Cardiac septum (tissue), 1 donor: ENCODE measurements around the gene GSG1L. TPM values are rescaled to one million over a fixed set of nuclear protein-coding genes. Genes with fewer than 3 reads are reported as not detected.

Source experiments
- DNase-seq: peaks from one replicate; pipeline ENCODE4 v3.0.0-alpha.2; 2020; ENCODE audit warnings: low spot score
- intact Hi-C: fragments of 100-400 bp; cut with DNase I; formaldehyde crosslinking; loops from one replicate; pipeline ENCODE4 v1.14.0; 2022
- total RNA-seq: library from RNA; stranded (reverse); fragmentation: NEBNext Ultra II Directional; extraction: Animal tissue kit (Norgen Biotek cat#: 25700); gene quantifications from one replicate; pipeline ENCODE4 v1.2.1, GENCODE V29; 2021
- donor health status: DM: no; HTN: no; CAD: no.

Gene GSG1L
- total RNA-seq, 1 donor from 2014 or later = 8.0 TPM

GRCh38 chr16:28068976-28069375, 5.5 kb upstream of the GSG1L start:
- intact Hi-C loops = no loop called here
- no peak for DNase-seq

GRCh38 chr16:28067604-28068379, 4.3 kb upstream of the GSG1L start:
- intact Hi-C loops = no loop called here
- no peak for DNase-seq

GRCh38 chr16:28064706-28065249, 1.3 kb upstream of the GSG1L start:
- intact Hi-C loops = no loop called here
- DNase-seq = no peak

DNA sequence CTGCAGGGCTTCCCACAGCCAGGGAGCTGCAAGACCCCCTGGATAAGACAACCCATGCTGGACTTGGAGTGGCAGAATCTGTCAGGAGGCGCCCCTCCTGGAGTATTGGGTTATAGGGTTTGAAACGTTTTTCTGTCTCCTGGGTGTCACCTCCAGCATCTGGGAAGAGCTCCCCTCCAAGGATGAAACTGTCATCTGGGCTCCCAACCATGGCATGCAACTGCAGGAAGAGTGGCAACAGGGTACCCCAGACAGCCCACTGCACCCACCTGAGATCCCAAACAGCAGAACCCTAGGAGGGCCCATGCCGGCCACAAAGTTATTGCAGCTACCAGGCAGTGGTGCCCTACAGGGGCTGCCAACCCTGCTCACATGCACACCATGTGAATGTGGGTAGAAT, 636 bp upstream of the GSG1L start:
- no peak for DNase-seq
- intact Hi-C loops = no loop called here

- intact Hi-C loops = loop anchor here (2.0 kb wide), 1 partner anchor 90 kb away; no protein-coding TSS in a partner anchor
- no peak for DNase-seq
Measured at GRCh38 chr16:28062847-28063521, 530 bp downstream of the GSG1L start.

DNA sequence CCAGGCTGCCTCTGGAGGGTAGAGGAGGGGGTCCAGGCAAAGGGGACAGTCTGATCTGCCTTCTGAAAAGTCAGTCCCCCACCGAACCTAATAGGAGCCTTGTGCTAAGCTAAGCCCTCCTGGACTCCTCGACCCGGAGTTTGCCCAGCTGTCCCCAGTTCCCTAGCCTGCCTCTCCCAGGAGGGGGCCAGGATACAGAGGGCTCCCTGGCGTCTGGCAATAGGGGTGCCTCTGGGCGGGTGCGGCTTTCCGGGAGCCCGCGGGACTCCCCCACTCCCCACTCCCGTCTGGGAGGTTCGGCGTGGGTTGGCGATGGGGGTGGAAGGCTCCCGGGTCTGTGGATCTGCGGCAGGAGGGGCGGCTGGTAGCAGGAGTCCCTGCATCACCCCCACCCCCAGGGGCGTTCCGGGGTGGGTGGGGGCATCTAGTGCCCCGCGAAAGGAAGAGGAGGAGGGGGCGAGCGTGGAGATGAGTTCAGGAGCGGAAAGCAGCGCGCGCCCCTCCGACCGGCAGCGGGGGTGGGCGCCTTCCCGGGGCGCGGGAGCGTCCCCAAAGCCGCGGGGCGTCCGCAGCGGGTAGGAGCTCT, 1.2 kb downstream of the GSG1L start:
- intact Hi-C loops = loop anchor here (2.0 kb wide), 1 partner anchor 90 kb away; no protein-coding TSS in a partner anchor

GRCh38 chr16:28061352-28062101, 2.0 kb downstream of the GSG1L start:
- no peak for DNase-seq
- intact Hi-C loops = loop anchor here (2.0 kb wide), 1 partner anchor 89 kb away; no protein-coding TSS in a partner anchor

More for the DNA sequence above, 1.2 kb downstream of the GSG1L start:
- no peak for DNase-seq

GRCh38 chr16:28059841-28060575, 3.5 kb downstream of the GSG1L start:
- DNase-seq = no peak
- intact Hi-C loops = no loop called here

GRCh38 chr16:28058839-28059589, 4.5 kb downstream of the GSG1L start:
- DNase-seq = no peak
- intact Hi-C loops = no loop called here

DNA sequence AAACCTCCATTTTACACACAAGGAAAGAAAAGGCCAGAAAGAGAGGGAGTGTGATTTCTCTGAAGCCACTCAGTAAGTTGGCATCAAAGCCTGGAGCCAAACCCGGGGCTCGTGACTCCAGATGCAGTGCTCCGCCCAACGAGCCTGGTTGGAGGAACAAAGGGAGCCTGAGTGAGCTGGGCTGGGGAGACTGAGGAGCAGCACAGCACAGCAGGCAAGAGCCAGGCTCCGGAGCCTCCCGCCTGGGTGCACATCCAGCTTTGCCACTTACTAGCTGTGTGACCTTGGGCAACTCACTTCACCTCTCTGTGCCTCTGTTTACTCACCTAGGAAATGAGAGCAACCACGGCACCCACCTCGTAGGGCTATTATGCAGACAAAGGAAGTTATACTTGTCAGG, 5.6 kb downstream of the GSG1L start:
- intact Hi-C loops = no loop called here
- DNase-seq = no peak

DNA sequence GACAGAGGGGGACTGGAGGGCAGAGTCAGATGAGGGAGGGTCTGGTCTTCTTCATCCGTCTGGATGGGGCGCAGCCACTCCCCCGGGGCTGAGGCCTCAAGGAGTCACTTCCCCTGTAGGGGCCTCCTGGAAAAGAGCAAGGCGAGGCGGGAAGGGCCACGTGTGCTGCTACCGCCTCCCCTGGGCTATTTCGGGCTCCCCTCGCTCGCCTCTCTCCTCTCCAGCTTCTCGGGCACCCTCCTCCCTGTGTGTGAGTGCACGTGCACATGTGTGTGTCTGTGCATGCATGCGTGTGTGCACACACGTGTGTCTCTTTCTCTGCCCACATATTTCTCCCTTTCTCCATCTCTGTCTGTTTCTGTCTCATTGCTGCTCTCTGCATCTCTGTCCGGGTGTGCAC, 10.1 kb downstream of the GSG1L start:
- intact Hi-C loops = no loop called here
- DNase-seq = no peak

GRCh38 chr16:28052274-28053128, 11.0 kb downstream of the GSG1L start:
- no peak for DNase-seq
- intact Hi-C loops = no loop called here

DNA sequence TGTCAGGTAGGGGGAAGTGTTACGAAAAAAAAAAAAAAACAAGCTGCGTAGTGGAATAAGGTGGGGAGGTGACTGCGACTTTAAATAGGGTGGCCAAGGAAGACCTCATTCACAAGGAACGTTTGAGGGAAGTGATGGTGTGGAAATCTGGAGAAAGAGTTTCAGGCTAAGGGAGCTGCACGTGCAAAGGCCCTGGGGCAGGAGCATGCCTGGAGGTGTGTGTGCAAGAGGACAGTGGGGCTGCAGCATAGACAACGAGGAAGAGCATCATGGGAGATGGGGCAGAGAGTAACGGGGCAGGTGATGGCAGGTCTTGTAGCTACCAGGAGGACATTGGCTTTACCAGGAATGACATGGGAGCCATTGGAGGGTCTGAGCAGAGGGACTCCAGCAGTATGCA, 12.0 kb downstream of the GSG1L start:
- intact Hi-C loops = no loop called here
- DNase-seq = no peak

- no peak for DNase-seq
- intact Hi-C loops = no loop called here
Measured at GRCh38 chr16:28042811-28043210, 20.7 kb downstream of the GSG1L start.

DNA sequence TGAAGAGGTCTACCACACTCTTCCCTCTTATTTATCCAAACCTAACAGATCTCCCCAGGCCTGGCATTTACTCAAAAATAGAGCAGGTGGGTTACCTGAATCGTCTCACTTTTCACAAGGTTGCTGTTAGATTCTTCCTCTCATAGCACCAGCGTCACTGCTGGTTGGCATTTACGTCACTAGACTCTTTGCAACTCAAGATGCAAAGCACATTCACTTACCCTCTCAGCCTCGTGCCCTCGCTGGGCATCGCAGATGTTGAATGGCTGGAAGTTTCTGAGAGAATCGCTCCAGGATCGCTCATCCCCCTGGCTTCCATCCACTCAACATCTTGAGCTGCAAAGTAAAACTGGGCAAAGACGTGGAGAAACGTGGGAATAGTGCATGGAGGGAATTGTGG, 21.9 kb downstream of the GSG1L start:
- intact Hi-C loops = no loop called here
- no peak for DNase-seq

DNA sequence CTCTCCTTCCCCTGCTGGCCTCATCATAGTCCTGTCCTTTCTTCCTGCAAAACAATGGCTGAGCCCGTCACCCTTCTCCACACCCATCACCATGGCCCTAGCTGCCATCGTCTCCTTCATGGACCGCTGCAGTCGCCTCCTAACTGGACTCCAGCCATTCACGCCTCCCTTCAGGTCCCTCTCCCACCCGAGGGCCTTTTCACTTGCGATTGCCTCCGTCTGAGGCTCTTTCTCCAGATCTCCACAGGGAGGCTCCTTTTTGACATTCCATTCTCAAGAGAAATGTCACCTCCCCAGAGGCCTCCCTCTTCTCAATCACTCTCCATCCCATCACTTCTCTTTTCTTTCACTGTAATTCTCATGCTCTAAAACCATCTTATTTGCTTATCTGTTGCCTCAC, 23.5 kb downstream of the GSG1L start:
- DNase-seq = no peak
- intact Hi-C loops = no loop called here

- DNase-seq = no peak
- intact Hi-C loops = no loop called here
Measured at GRCh38 chr16:28039493-28039892, 24.0 kb downstream of the GSG1L start.
